HepG2 (cell line): Measurements from ENCODE around the gene DOCK10.

Source experiments
- CHCHD3 ChIP-seq: sonication (generic); formaldehyde crosslinking; IDR thresholded peaks from 2 replicates; pipeline ENCODE4 v1.8.0; 2022; ENCODE audit warnings: mild to moderate bottlenecking, missing genetic modification reagents, moderate library complexity
- PRDM15 ChIP-seq: sonication (generic); formaldehyde crosslinking; IDR thresholded peaks from 2 replicates; pipeline ENCODE4 v1.4.0; 2020; ENCODE audit warnings: missing genetic modification reagents
- TGIF2 ChIP-seq: IDR thresholded peaks from 2 replicates; pipeline ENCODE4 v1.6.1; 2016; ENCODE audit warnings: control low read depth, missing compliant biosample characterization

- TF ChIP-seq CHCHD3 (CRISPR knock-in tag) (no peak), PRDM15 (CRISPR knock-in tag) (no peak), TGIF2 (CRISPR knock-in tag) (no peak)
Measured at GRCh38 chr2:224957540-224958461, 84.5 kb downstream of the DOCK10 start.
